ENCODE data around the gene EXOC4.
"Not testable (repeated sequence)": the region's sequence is repeated elsewhere in the genome, so short reads cannot be mapped to it uniquely, and the experiment has no call there.

Gene EXOC4

GRCh38 chr7:133888061-133888930, 635.4 kb downstream of the EXOC4 start:
- in situ Hi-C loops (cut with MboI; ENCODE audit: low sequenced_read_pairs): no loop called here

- in situ Hi-C loops (cut with MboI; ENCODE audit: low sequenced_read_pairs): no loop called here
Observed at GRCh38 chr7:133904776-133905175, 651.9 kb downstream of the EXOC4 start.

GRCh38 chr7:133906553-133906952, 653.7 kb downstream of the EXOC4 start:
- in situ Hi-C loops (cut with MboI; ENCODE audit: low sequenced_read_pairs): not testable (repeated sequence)

- in situ Hi-C loops (cut with MboI; ENCODE audit: low sequenced_read_pairs): no loop called here
Observed at GRCh38 chr7:133910761-133911160, 657.9 kb downstream of the EXOC4 start.

GRCh38 chr7:133911724-133912123, 658.8 kb downstream of the EXOC4 start:
- in situ Hi-C loops (cut with MboI; ENCODE audit: low sequenced_read_pairs): no loop called here

GRCh38 chr7:133912916-133913697, 660.2 kb downstream of the EXOC4 start:
- in situ Hi-C loops (cut with MboI; ENCODE audit: low sequenced_read_pairs): no loop called here

- in situ Hi-C loops (cut with MboI; ENCODE audit: low sequenced_read_pairs): no loop called here
Observed at GRCh38 chr7:133916621-133917020, 663.7 kb downstream of the EXOC4 start.

GRCh38 chr7:133919810-133920209, 666.9 kb downstream of the EXOC4 start:
- in situ Hi-C loops (cut with MboI; ENCODE audit: low sequenced_read_pairs): no loop called here

GRCh38 chr7:133921635-133922182, 668.8 kb downstream of the EXOC4 start:
- in situ Hi-C loops (cut with MboI; ENCODE audit: low sequenced_read_pairs): no loop called here

GRCh38 chr7:133923974-133924373, 671.1 kb downstream of the EXOC4 start:
- in situ Hi-C loops (cut with MboI; ENCODE audit: low sequenced_read_pairs): no loop called here

- in situ Hi-C loops (cut with MboI; ENCODE audit: low sequenced_read_pairs): no loop called here
Observed at GRCh38 chr7:133931053-133931452, 678.2 kb downstream of the EXOC4 start.

- in situ Hi-C loops (cut with MboI; ENCODE audit: low sequenced_read_pairs): no loop called here
Observed at GRCh38 chr7:133932591-133932990, 679.7 kb downstream of the EXOC4 start.

GRCh38 chr7:133934262-133934976, 681.5 kb downstream of the EXOC4 start:
- in situ Hi-C loops (cut with MboI; ENCODE audit: low sequenced_read_pairs): no loop called here

GRCh38 chr7:133934977-133935330, 682.1 kb downstream of the EXOC4 start:
- in situ Hi-C loops (cut with MboI; ENCODE audit: low sequenced_read_pairs): no loop called here

- in situ Hi-C loops (cut with MboI; ENCODE audit: low sequenced_read_pairs): no loop called here
Observed at GRCh38 chr7:133936074-133936473, 683.2 kb downstream of the EXOC4 start.

- in situ Hi-C loops (cut with MboI; ENCODE audit: low sequenced_read_pairs): no loop called here
Observed at GRCh38 chr7:133937786-133938185, 684.9 kb downstream of the EXOC4 start.

GRCh38 chr7:133940368-133940767, 687.5 kb downstream of the EXOC4 start:
- in situ Hi-C loops (cut with MboI; ENCODE audit: low sequenced_read_pairs): no loop called here

GRCh38 chr7:133941496-133941895, 688.6 kb downstream of the EXOC4 start:
- in situ Hi-C loops (cut with MboI; ENCODE audit: low sequenced_read_pairs): no loop called here

- in situ Hi-C loops (cut with MboI; ENCODE audit: low sequenced_read_pairs): no loop called here
Observed at GRCh38 chr7:133945497-133945896, 692.6 kb downstream of the EXOC4 start.

- in situ Hi-C loops (cut with MboI; ENCODE audit: low sequenced_read_pairs): no loop called here
Observed at GRCh38 chr7:133947458-133948254, 694.8 kb downstream of the EXOC4 start.
